Astrocyte (in vitro differentiated cells and primary cell): ENCODE measurements around the gene PI4KA. TPM values are rescaled to one million over a fixed set of nuclear protein-coding genes. Genes with fewer than 3 reads are reported as not detected.

Experiments
- DNase-seq: peaks from one replicate; pipeline ENCODE4 v3.0.0-alpha.2; 2010; ENCODE audit warnings: low read depth
- FAIRE-seq: peaks from 2 replicates; lab custom pipeline; 2011; peaks lifted over from hg19 to GRCh38; lab: Jason Lieb, UNC
- H2AFZ ChIP-seq: 2 replicates; pipeline ENCODE4 v1.6.0; 2012; ENCODE audit warnings: low read depth, low read length, inconsistent platforms
- H3K27ac ChIP-seq: 2 replicates; pipeline ENCODE4 v1.5.1; 2011; ENCODE audit warnings: low read depth, low read length, inconsistent platforms
- H3K27me3 ChIP-seq: 2 replicates; pipeline ENCODE4 v1.6.0; 2011; ENCODE audit warnings: low read length, inconsistent platforms; ENCODE audit not compliant: insufficient read depth
- H3K36me3 ChIP-seq: 2 replicates; pipeline ENCODE4 v1.5.1; 2011; ENCODE audit warnings: low read length, inconsistent platforms; ENCODE audit not compliant: insufficient read depth
- H3K4me1 ChIP-seq: 2 replicates; pipeline ENCODE4 v1.5.1; 2011; ENCODE audit warnings: low read length, inconsistent platforms; ENCODE audit not compliant: insufficient read depth
- H3K4me2 ChIP-seq: 2 replicates; pipeline ENCODE4 v1.6.0; 2012; ENCODE audit warnings: low read length, inconsistent platforms
- H3K4me3 ChIP-seq: 2 replicates; pipeline ENCODE4 v1.5.1; 2011; ENCODE audit warnings: low read depth, mild to moderate bottlenecking, low read length, inconsistent platforms; ENCODE audit not compliant: insufficient read depth
- H3K79me2 ChIP-seq: 2 replicates; pipeline ENCODE4 v1.6.0; 2012; ENCODE audit warnings: mild to moderate bottlenecking, low read length, inconsistent platforms; ENCODE audit not compliant: insufficient read depth
- H3K9ac ChIP-seq: 2 replicates; pipeline ENCODE4 v1.6.0; 2012; ENCODE audit warnings: mild to moderate bottlenecking, low read length, inconsistent platforms
- H3K9me3 ChIP-seq: 2 replicates; pipeline ENCODE4 v1.5.1; 2012; ENCODE audit warnings: low read depth, mild to moderate bottlenecking, low read length, inconsistent platforms; ENCODE audit not compliant: insufficient read depth
- H4K20me1 ChIP-seq: 2 replicates; pipeline ENCODE4 v1.6.0; 2012; ENCODE audit warnings: low read length, inconsistent platforms; ENCODE audit not compliant: insufficient read depth
- H3K27ac Mint-ChIP-seq: one replicate; pipeline ENCODE4 v1.8.0; 2021; ENCODE audit warnings: mild to moderate bottlenecking, mixed read lengths; ENCODE audit not compliant: unreplicated experiment
- H3K27me3 Mint-ChIP-seq: one replicate; pipeline ENCODE4 v1.8.0; 2021; ENCODE audit warnings: low read depth, mixed read lengths; ENCODE audit not compliant: unreplicated experiment
- H3K36me3 Mint-ChIP-seq: one replicate; pipeline ENCODE4 v1.8.0; 2021; ENCODE audit warnings: low read depth, mixed read lengths; ENCODE audit not compliant: unreplicated experiment
- H3K4me1 Mint-ChIP-seq: one replicate; pipeline ENCODE4 v1.8.0; 2021; ENCODE audit warnings: low read depth, mixed read lengths; ENCODE audit not compliant: unreplicated experiment
- H3K4me3 Mint-ChIP-seq: one replicate; pipeline ENCODE4 v1.8.0; 2021; ENCODE audit warnings: mild to moderate bottlenecking, moderate library complexity, mixed read lengths; ENCODE audit not compliant: unreplicated experiment
- H3K9me3 Mint-ChIP-seq: one replicate; pipeline ENCODE4 v1.8.0; 2021; ENCODE audit warnings: mild to moderate bottlenecking, mixed read lengths; ENCODE audit not compliant: unreplicated experiment
- EZH2 ChIP-seq: IDR thresholded peaks from 2 replicates; pipeline ENCODE4 v1.6.1; 2012; ENCODE audit warnings: mild to moderate bottlenecking, low read length, inconsistent platforms; ENCODE audit not compliant: insufficient read depth
- total RNA-seq: library from RNA; stranded (reverse); gene quantifications from 2 replicates; pipeline ENCODE4 v1.2.1, GENCODE V29; 2021
- TF ChIP-seq, protein P1 (sequence below): IDR thresholded peaks from 2 replicates; pipeline ENCODE4 v1.5.1; 2011; ENCODE audit warnings: low read depth, mild to moderate bottlenecking, inconsistent platforms, low read length, moderate library complexity; ENCODE audit not compliant: insufficient read depth

PI4KA gene
- total RNA-seq, 1 donor from 2014 or later = 35.9 TPM

DNA sequence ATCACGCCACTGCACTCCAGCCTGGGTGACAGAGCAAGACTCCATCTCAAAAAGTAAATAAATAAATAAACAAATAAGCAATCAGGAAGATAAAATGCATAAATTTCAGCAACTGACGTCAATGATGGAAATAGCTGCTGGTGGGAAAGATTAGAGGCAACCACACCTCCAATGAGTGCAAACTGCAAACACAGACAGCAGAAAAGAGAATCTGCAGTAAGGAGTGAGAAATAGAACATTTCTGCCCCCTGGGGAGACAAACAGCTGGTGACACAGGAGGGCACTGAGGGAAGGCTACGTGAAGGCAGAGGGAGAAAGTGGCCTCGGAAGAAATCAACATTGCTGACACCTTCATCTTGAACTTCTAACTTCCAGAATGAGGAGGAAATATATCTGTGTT lies 6.5 kb downstream of the PI4KA start:
- TF ChIP-seq, protein P1, sequence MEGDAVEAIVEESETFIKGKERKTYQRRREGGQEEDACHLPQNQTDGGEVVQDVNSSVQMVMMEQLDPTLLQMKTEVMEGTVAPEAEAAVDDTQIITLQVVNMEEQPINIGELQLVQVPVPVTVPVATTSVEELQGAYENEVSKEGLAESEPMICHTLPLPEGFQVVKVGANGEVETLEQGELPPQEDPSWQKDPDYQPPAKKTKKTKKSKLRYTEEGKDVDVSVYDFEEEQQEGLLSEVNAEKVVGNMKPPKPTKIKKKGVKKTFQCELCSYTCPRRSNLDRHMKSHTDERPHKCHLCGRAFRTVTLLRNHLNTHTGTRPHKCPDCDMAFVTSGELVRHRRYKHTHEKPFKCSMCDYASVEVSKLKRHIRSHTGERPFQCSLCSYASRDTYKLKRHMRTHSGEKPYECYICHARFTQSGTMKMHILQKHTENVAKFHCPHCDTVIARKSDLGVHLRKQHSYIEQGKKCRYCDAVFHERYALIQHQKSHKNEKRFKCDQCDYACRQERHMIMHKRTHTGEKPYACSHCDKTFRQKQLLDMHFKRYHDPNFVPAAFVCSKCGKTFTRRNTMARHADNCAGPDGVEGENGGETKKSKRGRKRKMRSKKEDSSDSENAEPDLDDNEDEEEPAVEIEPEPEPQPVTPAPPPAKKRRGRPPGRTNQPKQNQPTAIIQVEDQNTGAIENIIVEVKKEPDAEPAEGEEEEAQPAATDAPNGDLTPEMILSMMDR = no peak
- TF ChIP-seq EZH2 = no peak
- H3K4me2 ChIP-seq = no peak overlapping the region
- H3K27me3 ChIP-seq = no peaks in the 10 kb centered on the region
- H3K27me3 Mint-ChIP-seq = no peaks in the 10 kb centered on the region
- H2AFZ ChIP-seq = no peak overlapping the region
- no peak overlapping the region for H3K27ac Mint-ChIP-seq
- no peaks in the 10 kb centered on the region for H3K9me3 ChIP-seq
- FAIRE-seq (no peak), DNase-seq (no peak)
- no peaks in the 10 kb centered on the region for H3K9me3 Mint-ChIP-seq
- H3K79me2 ChIP-seq = peaks cover 88% of the 10 kb centered on the region
- no peak overlapping the region for H3K4me3 ChIP-seq
- peaks cover 78% of the 10 kb centered on the region for H4K20me1 ChIP-seq
- no peaks in the 10 kb centered on the region for H3K36me3 ChIP-seq
- H3K9ac ChIP-seq = no peak overlapping the region
- no peak overlapping the region for H3K27ac ChIP-seq
- no peak overlapping the region for H3K4me3 Mint-ChIP-seq
- no peaks in the 10 kb centered on the region for H3K4me1 Mint-ChIP-seq
- peaks cover 2% of the 10 kb centered on the region for H3K36me3 Mint-ChIP-seq
- peaks cover under 1% of the 10 kb centered on the region for H3K4me1 ChIP-seq

DNA sequence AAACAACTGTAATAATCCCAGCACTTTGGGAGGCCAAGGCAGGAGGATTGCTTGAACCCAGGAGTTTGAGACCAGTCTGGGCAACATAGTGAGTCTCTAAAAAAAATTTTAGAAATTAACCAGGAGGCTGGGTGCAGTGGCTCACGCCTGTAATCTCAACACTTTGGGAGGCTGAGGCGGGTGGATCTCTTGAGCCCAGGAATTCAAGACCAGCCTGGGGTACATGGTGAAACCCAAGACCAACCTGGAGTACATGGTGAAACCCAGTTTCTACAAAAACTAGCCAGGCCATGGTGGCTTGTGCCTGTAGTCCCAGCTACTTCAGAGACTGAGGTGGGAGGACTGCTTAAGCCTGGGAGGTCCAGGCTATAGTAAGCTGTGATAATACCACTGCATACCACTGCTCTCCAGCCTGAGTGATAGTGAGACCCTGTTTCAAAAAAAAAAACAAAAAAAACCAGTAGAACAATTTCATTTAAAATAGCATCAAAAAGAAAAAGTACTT lies 11.2 kb downstream of the PI4KA start:
- Mint-ChIP-seq H3K36me3 (peaks cover 2% of the 10 kb centered on the region), H3K4me3 (no peak overlapping the region), H3K27me3 (no peaks in the 10 kb centered on the region), H3K4me1 (no peaks in the 10 kb centered on the region), H3K27ac (no peak overlapping the region), H3K9me3 (no peaks in the 10 kb centered on the region)
- Histone ChIP-seq H3K36me3 (no peaks in the 10 kb centered on the region), H3K79me2 (peaks cover 78% of the 10 kb centered on the region), H3K9me3 (no peaks in the 10 kb centered on the region), H3K4me2 (no peak overlapping the region), H3K27ac (no peak overlapping the region), H3K9ac (no peak overlapping the region), H4K20me1 (peaks cover 72% of the 10 kb centered on the region), H3K27me3 (no peaks in the 10 kb centered on the region), H2AFZ (no peak overlapping the region), H3K4me3 (no peak overlapping the region), H3K4me1 (no peaks in the 10 kb centered on the region)
- no peak for DNase-seq
- TF ChIP-seq EZH2 = no peak
- TF ChIP-seq, protein P1 = no peak
- no peak for FAIRE-seq
